CD14-positive monocyte (primary cell): ENCODE measurements around the gene COQ8A. TPM values are rescaled to one million over a fixed set of nuclear protein-coding genes. Genes with fewer than 3 reads are reported as not detected.

Experiments used
- DNase-seq, 3 donors: peaks; one replicate each; pipeline ENCODE4 v3.0.0-alpha.2; 2011 to 2022
- H2AFZ ChIP-seq: 2 replicates; pipeline ENCODE4 v1.6.0; 2012; ENCODE audit warnings: mild to moderate bottlenecking, low read depth, low read length, inconsistent platforms; ENCODE audit not compliant: insufficient read depth, poor library complexity, severe bottlenecking
- H3K27ac ChIP-seq, 2 donors: 1 replicate in 1 of 2; 2 replicates in 1 of 2; pipeline ENCODE4 v1.5.1; 2012 to 2013; ENCODE audit warnings: low read length in 2 of 2, control low read depth in 1 of 2, inconsistent platforms in 1 of 2, low read depth in 1 of 2, mild to moderate bottlenecking in 1 of 2
- H3K27me3 ChIP-seq, 2 donors: one replicate each; pipeline versions ENCODE4 v1.6.0 to v1.6.1; 2011 to 2013; ENCODE audit warnings: low read length in 2 of 2; ENCODE audit not compliant: control insufficient read depth in 2 of 2, insufficient read depth in 2 of 2
- H3K36me3 ChIP-seq, 2 donors: replicated peaks in 1 of 2; 1 replicate in 1 of 2; 2 replicates in 1 of 2; pipeline versions ENCODE4 v1.5.1 to v1.6.1; 2012 to 2013; ENCODE audit warnings: low read length in 2 of 2, control low read depth in 1 of 2, inconsistent platforms in 1 of 2, mild to moderate bottlenecking in 1 of 2; ENCODE audit not compliant: insufficient read depth in 2 of 2, control insufficient read depth in 1 of 2
- H3K4me1 ChIP-seq, 2 donors: 1 replicate in 1 of 2; 2 replicates in 1 of 2; pipeline versions ENCODE4 v1.5.1 to v1.6.1; 2012 to 2013; ENCODE audit warnings: low read length in 2 of 2, control low read depth in 1 of 2, inconsistent platforms in 1 of 2, mild to moderate bottlenecking in 1 of 2, moderate library complexity in 1 of 2; ENCODE audit not compliant: insufficient read depth in 2 of 2, control insufficient read depth in 1 of 2
- H3K4me2 ChIP-seq: replicated peaks from 2 replicates; pipeline ENCODE3; 2012; ENCODE audit warnings: low read length, moderate library complexity, mild to moderate bottlenecking; ENCODE audit not compliant: poor library complexity, severe bottlenecking; ENCODE audit errors: extremely low read depth
- H3K4me3 ChIP-seq, 3 experiments: fragments of 200-600 bp in 1 of 3; sonication (generic) in 1 of 3; replicated peaks in 1 of 3; 1 replicate in 2 of 3; 2 replicates in 1 of 3; pipeline ENCODE4 v1.5.1; 2011 to 2013; ENCODE audit warnings: low read length in 3 of 3, mild to moderate bottlenecking in 3 of 3, control low read depth in 2 of 3, low read depth in 2 of 3, inconsistent platforms in 1 of 3, moderate library complexity in 1 of 3
- H3K79me2 ChIP-seq: 2 replicates; pipeline ENCODE4 v1.6.0; 2012; ENCODE audit warnings: mild to moderate bottlenecking, control low read depth, inconsistent platforms, low read length, moderate library complexity; ENCODE audit not compliant: insufficient read depth
- H3K9ac ChIP-seq: 2 replicates; pipeline ENCODE4 v1.6.0; 2017; ENCODE audit warnings: low read length, mild to moderate bottlenecking; ENCODE audit not compliant: insufficient read depth, poor library complexity, severe bottlenecking
- H3K9me3 ChIP-seq, 2 donors: replicated peaks in 1 of 2; 1 replicate in 1 of 2; 2 replicates in 1 of 2; pipeline versions ENCODE4 v1.5.1 to v1.6.1; 2012 to 2013; ENCODE audit warnings: low read length in 2 of 2, control low read depth in 1 of 2; ENCODE audit not compliant: control insufficient read depth in 1 of 2, insufficient read depth in 1 of 2
- H4K20me1 ChIP-seq: 2 replicates; pipeline ENCODE4 v1.6.0; 2012; ENCODE audit warnings: mild to moderate bottlenecking, low read length, control low read depth, moderate library complexity; ENCODE audit not compliant: insufficient read depth
- H3K27ac Mint-ChIP-seq, 7 donors: one replicate each; pipeline ENCODE4 v1.8.0; 2020; ENCODE audit warnings: mild to moderate bottlenecking in 7 of 7, mixed read lengths in 7 of 7, moderate library complexity in 6 of 7, inconsistent platforms in 2 of 7
- H3K27me3 Mint-ChIP-seq, 3 donors: one replicate each; pipeline ENCODE4 v1.8.0; 2021 to 2022; ENCODE audit warnings: low read depth in 3 of 3, mild to moderate bottlenecking in 3 of 3, mixed read lengths in 3 of 3, moderate library complexity in 3 of 3, inconsistent platforms in 1 of 3
- H3K36me3 Mint-ChIP-seq, 2 donors: one replicate each; pipeline ENCODE4 v1.8.0; 2020; ENCODE audit warnings: mixed read lengths in 2 of 2, inconsistent platforms in 1 of 2, mild to moderate bottlenecking in 1 of 2
- H3K4me1 Mint-ChIP-seq: one replicate; pipeline ENCODE4 v1.8.0; 2020; ENCODE audit warnings: mild to moderate bottlenecking, mixed read lengths
- H3K4me3 Mint-ChIP-seq, 2 donors: one replicate each; pipeline ENCODE4 v1.8.0; 2020; ENCODE audit warnings: mild to moderate bottlenecking in 2 of 2, mixed read lengths in 2 of 2, moderate library complexity in 1 of 2
- H3K9me3 Mint-ChIP-seq, 7 donors: one replicate each; pipeline ENCODE4 v1.8.0; 2020 to 2022; ENCODE audit warnings: mixed read lengths in 7 of 7, mild to moderate bottlenecking in 6 of 7, moderate library complexity in 6 of 7, inconsistent platforms in 2 of 7
- WGBS: methylation state at CpG from one replicate; pipeline ENCODE4 v1.1.5; 2013; ENCODE audit warnings: missing lambda C conversion rate; ENCODE audit not compliant: insufficient coverage; 5-methylcytosine and 5-hydroxymethylcytosine counted together
- intact Hi-C, 2 donors: fragments of 100-400 bp; cut with micrococcal nuclease; formaldehyde crosslinking; loops; one replicate each; pipeline versions ENCODE4 v1.15.0 to v1.15.1; 2023
- polyA plus RNA-seq, 3 donors: library from polyadenylated mRNA; depleted of rRNA in 1 of 3; unstranded in 2 of 3; stranded (reverse) in 1 of 3; fragments of 300-500 nt in 2 of 3; fragments of >200 nt in 1 of 3; fragmentation: Illumina TruSeq in 2 of 3; gene quantifications; 1 replicate in 2 of 3; 2 replicates in 1 of 3; pipeline ENCODE4 v1.2.3, GENCODE V29; 2012 to 2021
- TF ChIP-seq, protein P1 (sequence below): fragments of 200-600 bp; IDR thresholded peaks from one replicate; pipeline ENCODE4 v1.8.0; 2022; ENCODE audit warnings: antibody characterized with exemption, mild to moderate bottlenecking

COQ8A gene
- polyA plus RNA-seq, 3 donors = 33.1 to 44.7 (median 38.2) TPM

DNA sequence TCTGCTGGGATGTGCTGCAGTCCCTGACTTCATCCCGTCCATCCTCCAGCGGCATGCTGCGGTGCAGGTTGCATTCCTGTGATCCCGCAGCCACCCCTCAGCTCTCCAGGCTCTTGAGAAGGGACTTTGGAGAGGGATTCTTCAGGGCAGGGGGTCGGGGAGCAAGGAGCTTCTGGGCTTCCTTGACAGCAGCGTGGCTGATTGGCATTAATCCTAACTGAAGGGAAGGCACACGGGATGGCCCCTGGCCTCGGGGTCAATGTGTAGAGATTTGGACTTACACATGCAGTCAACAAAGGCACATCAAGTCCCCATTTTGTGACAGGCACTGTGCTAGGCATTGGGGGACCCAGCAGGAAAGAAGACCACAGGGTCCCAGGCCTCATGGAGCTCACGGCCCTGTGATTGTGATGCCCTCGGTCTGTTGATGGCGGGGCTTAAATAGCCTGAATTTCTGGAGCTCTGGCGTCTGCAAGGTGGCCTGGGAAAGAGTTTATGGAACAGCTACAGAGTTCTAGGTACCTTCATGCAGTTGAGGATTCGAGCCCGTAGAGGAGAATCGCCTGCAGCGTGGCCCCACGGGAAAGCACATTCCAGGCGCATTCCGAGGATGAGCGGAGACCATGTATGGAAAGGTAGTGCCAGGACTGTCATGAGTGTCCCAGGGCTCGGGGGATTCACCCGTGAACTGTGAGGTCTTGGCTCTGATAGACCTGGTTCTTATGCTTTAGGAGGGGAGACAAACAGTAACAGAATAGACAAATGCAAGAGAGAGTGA lies 49.6 kb upstream of the COQ8A start:
- no peaks in the 10 kb centered on the region for H4K20me1 ChIP-seq
- no peak overlapping the region for H3K4me3 Mint-ChIP-seq
- 90% methylated on average over 17 of the region's 22 CpGs for WGBS
- H3K27ac ChIP-seq = no peak overlapping the region
- intact Hi-C loops = no loop called here
- H3K9me3 Mint-ChIP-seq = no peaks in the 10 kb centered on the region
- H3K79me2 ChIP-seq = no peaks in the 10 kb centered on the region
- no peak overlapping the region for H2AFZ ChIP-seq
- TF ChIP-seq, protein P1, sequence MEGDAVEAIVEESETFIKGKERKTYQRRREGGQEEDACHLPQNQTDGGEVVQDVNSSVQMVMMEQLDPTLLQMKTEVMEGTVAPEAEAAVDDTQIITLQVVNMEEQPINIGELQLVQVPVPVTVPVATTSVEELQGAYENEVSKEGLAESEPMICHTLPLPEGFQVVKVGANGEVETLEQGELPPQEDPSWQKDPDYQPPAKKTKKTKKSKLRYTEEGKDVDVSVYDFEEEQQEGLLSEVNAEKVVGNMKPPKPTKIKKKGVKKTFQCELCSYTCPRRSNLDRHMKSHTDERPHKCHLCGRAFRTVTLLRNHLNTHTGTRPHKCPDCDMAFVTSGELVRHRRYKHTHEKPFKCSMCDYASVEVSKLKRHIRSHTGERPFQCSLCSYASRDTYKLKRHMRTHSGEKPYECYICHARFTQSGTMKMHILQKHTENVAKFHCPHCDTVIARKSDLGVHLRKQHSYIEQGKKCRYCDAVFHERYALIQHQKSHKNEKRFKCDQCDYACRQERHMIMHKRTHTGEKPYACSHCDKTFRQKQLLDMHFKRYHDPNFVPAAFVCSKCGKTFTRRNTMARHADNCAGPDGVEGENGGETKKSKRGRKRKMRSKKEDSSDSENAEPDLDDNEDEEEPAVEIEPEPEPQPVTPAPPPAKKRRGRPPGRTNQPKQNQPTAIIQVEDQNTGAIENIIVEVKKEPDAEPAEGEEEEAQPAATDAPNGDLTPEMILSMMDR = no peak
- no peaks in the 10 kb centered on the region for H3K9me3 ChIP-seq
- no peak overlapping the region for H3K4me2 ChIP-seq
- H3K36me3 Mint-ChIP-seq = peaks cover 33 to 56% of the 10 kb centered on the region in 2 donors
- peaks cover 21% of the 10 kb centered on the region for H3K4me1 Mint-ChIP-seq
- H3K9ac ChIP-seq = no peak overlapping the region
- H3K27me3 Mint-ChIP-seq = peaks cover 0 to 4% (median 0%) of the 10 kb centered on the region in 3 donors
- H3K27me3 ChIP-seq = no peaks in the 10 kb centered on the region
- H3K4me3 ChIP-seq = no peak overlapping the region
- peaks cover 18 to 21% of the 10 kb centered on the region in 2 donors for H3K4me1 ChIP-seq
- no peak for DNase-seq
- H3K27ac Mint-ChIP-seq = peak overlapping the region in 2 of 7 donors; percentile 40 to 57
- H3K36me3 ChIP-seq = peaks cover 2 to 14% of the 10 kb centered on the region in 2 donors

GRCh38 chr1:226891346-226891745 lies 48.7 kb upstream of the COQ8A start:
- Mint-ChIP-seq H3K27ac (peak overlapping the region in 1 of 7 donors; percentile 17), H3K9me3 (no peaks in the 10 kb centered on the region), H3K27me3 (peaks cover 0 to 4% (median 0%) of the 10 kb centered on the region in 3 donors), H3K36me3 (peaks cover 34 to 58% of the 10 kb centered on the region in 2 donors), H3K4me1 (peaks cover 13% of the 10 kb centered on the region), H3K4me3 (no peak overlapping the region)
- DNase-seq = no peak
- H3K79me2 ChIP-seq = no peaks in the 10 kb centered on the region
- no peaks in the 10 kb centered on the region for H3K9me3 ChIP-seq
- H3K9ac ChIP-seq = no peak overlapping the region
- H3K27me3 ChIP-seq = no peaks in the 10 kb centered on the region
- H4K20me1 ChIP-seq = no peaks in the 10 kb centered on the region
- no peak overlapping the region for H2AFZ ChIP-seq
- H3K4me1 ChIP-seq = peaks cover 9 to 13% of the 10 kb centered on the region in 2 donors
- TF ChIP-seq, protein P1 = no peak
- H3K36me3 ChIP-seq = peaks cover 2 to 14% of the 10 kb centered on the region in 2 donors
- intact Hi-C loops = no loop called here
- H3K27ac ChIP-seq = no peak overlapping the region
- WGBS = 74% methylated on average over 7 of the region's 11 CpGs
- H3K4me2 ChIP-seq = no peak overlapping the region
- H3K4me3 ChIP-seq = no peak overlapping the region
